ENCODE measurements around the gene SMIM3.

GRCh38 chr5:150780816-150781221 lies 2.3 kb downstream of the SMIM3 start:
- TF ChIP-seq CTCF (conservative IDR thresholded peaks at IDR 0.05 in 1 of 2, IDR thresholded peaks at IDR 0.05 in 1 of 2; ENCODE audit: low read depth in 1 of 2, low read length in 2 of 2) (no peak), EZH2 (IDR thresholded peaks at IDR 0.05; ENCODE audit: low read length, missing control alignments) (no peak)

Measured in fibroblast of lung (primary cell).